Vagina (tissue), 2 donors: ENCODE measurements around the gene KNSTRN. TPM values are rescaled to one million over a fixed set of nuclear protein-coding genes. Genes with fewer than 3 reads are reported as not detected.

Source experiments
- DNase-seq, 2 donors: peaks; one replicate each; pipeline ENCODE4 v3.0.0-alpha.2; 2017; ENCODE audit errors: extremely low spot score in 2 of 2
- H3K27ac ChIP-seq: fragments of 200-600 bp; sonication (generic); one replicate; pipeline ENCODE4 v1.5.1; 2019
- H3K27me3 ChIP-seq: fragments of 200-600 bp; sonication (generic); one replicate; pipeline ENCODE4 v1.5.1; 2019
- H3K36me3 ChIP-seq, 2 donors: fragments of 200-600 bp; sonication (generic); one replicate each; pipeline ENCODE4 v1.5.1; 2017 to 2019
- H3K4me1 ChIP-seq: fragments of 200-600 bp; sonication (generic); one replicate; pipeline ENCODE4 v1.5.1; 2019
- H3K4me3 ChIP-seq, 2 donors: fragments of 200-600 bp; sonication (generic); 1 replicate in 1 of 2; 2 replicates in 1 of 2; pipeline ENCODE4 v1.5.1; 2016 to 2019
- H3K9me3 ChIP-seq: fragments of 200-600 bp; sonication (generic); one replicate; pipeline ENCODE4 v1.5.1; 2019
- CTCF ChIP-seq, 3 experiments: fragments of 450-650 bp in 2 of 3; fragments of 200-600 bp in 1 of 3; sonication (generic) in 1 of 3; IDR thresholded peaks; one replicate each; pipeline ENCODE4 v1.5.1; 2017 to 2019; ENCODE audit warnings: antibody characterized with exemption in 3 of 3, mild to moderate bottlenecking in 2 of 3, moderate library complexity in 2 of 3
- POLR2A ChIP-seq, 2 donors: fragments of 450-650 bp; IDR thresholded peaks; one replicate each; pipeline ENCODE4 v1.6.1; 2017; ENCODE audit warnings: antibody characterized with exemption in 2 of 2, mild to moderate bottlenecking in 2 of 2, moderate library complexity in 2 of 2
- POLR2AphosphoS5 ChIP-seq, 2 donors: sonication (generic); formaldehyde crosslinking; IDR thresholded peaks; one replicate each; pipeline ENCODE4 v1.9.0; 2017; ENCODE audit warnings: antibody characterized with exemption in 2 of 2, mild to moderate bottlenecking in 2 of 2, low read depth in 1 of 2; ENCODE audit not compliant: insufficient read depth in 1 of 2
- intact Hi-C: fragments of 100-400 bp; cut with DNase I; formaldehyde crosslinking; loops from one replicate; pipeline ENCODE4 v1.15.1; 2023
- total RNA-seq: library from RNA; depleted of rRNA; stranded (reverse); fragments of >200 nt; gene quantifications from one replicate; pipeline ENCODE4 v1.2.3, GENCODE V29; 2016

Gene KNSTRN
- total RNA-seq, 1 donor from 2014 or later: 13.5 TPM

- H3K36me3 ChIP-seq: no peaks in the 10 kb centered on the region
- no peaks in the 10 kb centered on the region for H3K27me3 ChIP-seq
- no peak overlapping the region for H3K27ac ChIP-seq
- no peaks in the 10 kb centered on the region for H3K9me3 ChIP-seq
- peaks cover 46% of the 10 kb centered on the region for H3K4me1 ChIP-seq
- intact Hi-C loops: loop anchor here (10.0 kb wide), 1 partner anchor 80 kb away; no protein-coding TSS in a partner anchor
- no peak overlapping the region for H3K4me3 ChIP-seq
- TF ChIP-seq POLR2AphosphoS5 (IDR thresholded peaks at IDR 0.05; ENCODE audit: insufficient read depth in 1 of 2, low read depth in 1 of 2) (no peak), CTCF (IDR thresholded peaks at IDR 0.05) (peak in 2 of 3 experiments; percentile 41 to 70)
- no peak for DNase-seq
Measured at GRCh38 chr15:40344631-40345120, 37.8 kb upstream of the KNSTRN start.

DNA sequence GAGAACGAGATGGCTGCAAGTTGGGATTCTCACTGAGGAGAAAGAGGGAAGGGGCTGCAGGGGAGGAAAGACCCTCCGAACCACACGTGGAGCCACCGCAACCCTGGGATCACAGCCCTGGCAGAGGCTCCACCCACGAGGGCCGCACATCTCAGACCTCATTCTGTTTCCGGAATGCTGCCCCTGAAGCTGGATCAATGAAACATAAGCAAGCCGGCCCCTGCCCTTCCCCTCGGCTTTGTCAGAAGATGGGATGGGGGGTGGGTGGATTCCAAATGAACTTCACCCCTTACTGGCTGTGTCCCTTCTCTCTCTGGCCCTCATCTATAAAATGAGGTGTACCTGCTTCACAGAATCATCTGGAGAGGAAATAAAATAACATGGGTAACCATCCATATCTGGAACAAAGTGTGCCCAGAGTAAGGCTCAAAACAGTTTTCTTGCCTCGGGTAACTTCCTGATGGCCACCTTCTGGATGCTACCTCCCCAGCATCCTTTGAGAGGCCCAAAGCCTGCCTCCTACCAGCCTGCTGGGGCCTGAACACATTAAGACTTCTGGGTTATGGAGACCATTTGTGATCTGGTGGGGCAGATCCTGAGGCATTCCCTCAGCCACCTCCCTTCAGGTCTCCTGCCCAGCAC lies 37.2 kb upstream of the KNSTRN start:
- DNase-seq: no peak
- no peak overlapping the region for H3K27ac ChIP-seq
- peaks cover 39% of the 10 kb centered on the region for H3K4me1 ChIP-seq

GRCh38 chr15:40345867-40346578 lies 36.5 kb upstream of the KNSTRN start:
- Histone ChIP-seq H3K27ac (no peak overlapping the region), H3K9me3 (no peaks in the 10 kb centered on the region), H3K27me3 (no peaks in the 10 kb centered on the region), H3K36me3 (no peaks in the 10 kb centered on the region), H3K4me1 (peaks cover 32% of the 10 kb centered on the region), H3K4me3 (no peak overlapping the region)
- TF ChIP-seq POLR2AphosphoS5 (IDR thresholded peaks at IDR 0.05; ENCODE audit: insufficient read depth in 1 of 2, low read depth in 1 of 2): no peak
- no peak for TF ChIP-seq CTCF (IDR thresholded peaks at IDR 0.05)
- TF ChIP-seq POLR2A (IDR thresholded peaks at IDR 0.05): no peak
- intact Hi-C loops: loop anchor here (10.0 kb wide), 1 partner anchor 79 kb away; no protein-coding TSS in a partner anchor
- DNase-seq: no peak

More for the DNA sequence above, 37.2 kb upstream of the KNSTRN start:
- H3K36me3 ChIP-seq: no peaks in the 10 kb centered on the region
- no peak overlapping the region for H3K4me3 ChIP-seq
- no peaks in the 10 kb centered on the region for H3K9me3 ChIP-seq
- H3K27me3 ChIP-seq: no peaks in the 10 kb centered on the region
- TF ChIP-seq POLR2A (IDR thresholded peaks at IDR 0.05): no peak
- no peak for TF ChIP-seq POLR2AphosphoS5 (IDR thresholded peaks at IDR 0.05; ENCODE audit: insufficient read depth in 1 of 2, low read depth in 1 of 2)
- no peak for TF ChIP-seq CTCF (IDR thresholded peaks at IDR 0.05)
- intact Hi-C loops: loop anchor here (10.0 kb wide), 1 partner anchor 79 kb away; no protein-coding TSS in a partner anchor

DNA sequence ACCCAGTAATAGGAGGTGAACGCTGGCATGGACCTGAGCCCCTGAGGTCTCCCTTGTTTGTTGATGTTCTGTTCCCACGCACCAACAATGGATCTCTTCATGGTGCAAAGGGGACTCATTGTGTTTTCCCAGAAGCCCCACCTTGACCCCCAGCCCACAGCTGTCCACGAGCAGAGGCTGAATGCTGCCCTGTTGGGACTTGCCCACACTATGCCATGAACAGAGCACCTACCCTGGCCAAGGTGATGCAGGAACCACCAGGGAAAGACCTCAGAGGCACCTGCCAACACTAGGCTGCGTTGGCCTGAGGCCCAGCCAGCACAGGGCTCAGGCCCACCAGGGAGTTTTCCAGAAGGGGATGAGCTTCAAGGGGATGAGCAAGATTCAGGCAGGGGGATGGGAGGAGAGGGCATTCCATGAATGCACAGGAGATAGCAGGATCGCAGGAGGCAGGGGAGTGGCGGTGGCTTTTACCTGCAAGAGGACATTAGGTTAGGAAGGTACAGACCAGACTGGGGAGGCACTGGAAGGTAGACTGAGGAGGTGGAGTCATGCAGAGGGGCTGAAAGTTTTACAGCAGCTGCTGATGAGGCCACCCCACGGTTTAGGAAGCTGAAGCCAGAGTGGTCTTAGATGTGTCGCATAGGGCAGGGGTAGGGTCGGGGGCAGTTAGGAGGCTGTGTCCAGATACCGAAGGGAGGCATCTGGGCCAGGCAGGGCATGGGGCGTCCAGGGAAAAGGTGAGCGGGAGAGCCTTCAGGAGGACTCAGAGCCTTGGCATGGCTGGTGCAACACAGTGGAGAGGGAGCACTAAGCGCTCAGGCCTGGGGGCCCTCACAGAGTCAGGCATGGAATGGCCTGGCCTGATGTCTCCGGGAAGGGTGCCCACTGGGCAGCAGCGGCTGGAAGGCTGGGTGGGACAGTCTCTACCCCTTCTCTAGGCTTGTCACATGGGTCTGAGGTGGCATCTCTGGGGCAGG lies 35.7 kb upstream of the KNSTRN start:
- H3K4me3 ChIP-seq: no peak overlapping the region
- DNase-seq: no peak
- peaks cover 24% of the 10 kb centered on the region for H3K4me1 ChIP-seq
- TF ChIP-seq CTCF (IDR thresholded peaks at IDR 0.05) (no peak), POLR2AphosphoS5 (IDR thresholded peaks at IDR 0.05; ENCODE audit: insufficient read depth in 1 of 2, low read depth in 1 of 2) (no peak), POLR2A (IDR thresholded peaks at IDR 0.05) (no peak)
- no peak overlapping the region for H3K27ac ChIP-seq
- H3K36me3 ChIP-seq: no peaks in the 10 kb centered on the region
- H3K27me3 ChIP-seq: no peaks in the 10 kb centered on the region
- intact Hi-C loops: loop anchor here (10.0 kb wide), 1 partner anchor 78 kb away; no protein-coding TSS in a partner anchor
- H3K9me3 ChIP-seq: no peaks in the 10 kb centered on the region
